GM12875 (cell line): ENCODE measurements around the gene STXBP1.
"Not testable (repeated sequence)": the region's sequence is repeated elsewhere in the genome, so short reads cannot be mapped to it uniquely, and the experiment has no call there.

Experiments
- H3K4me3 ChIP-seq: one replicate; pipeline ENCODE4 v1.5.1; 2011; ENCODE audit warnings: low read depth, low read length, control low read depth
- TF ChIP-seq, protein P1 (sequence below): IDR thresholded peaks from 2 replicates; pipeline ENCODE4 v1.5.1; 2011; ENCODE audit warnings: low read depth, mild to moderate bottlenecking, control low read depth, inconsistent platforms, low read length, moderate library complexity, borderline replicate concordance; ENCODE audit not compliant: insufficient read depth

STXBP1 gene

DNA sequence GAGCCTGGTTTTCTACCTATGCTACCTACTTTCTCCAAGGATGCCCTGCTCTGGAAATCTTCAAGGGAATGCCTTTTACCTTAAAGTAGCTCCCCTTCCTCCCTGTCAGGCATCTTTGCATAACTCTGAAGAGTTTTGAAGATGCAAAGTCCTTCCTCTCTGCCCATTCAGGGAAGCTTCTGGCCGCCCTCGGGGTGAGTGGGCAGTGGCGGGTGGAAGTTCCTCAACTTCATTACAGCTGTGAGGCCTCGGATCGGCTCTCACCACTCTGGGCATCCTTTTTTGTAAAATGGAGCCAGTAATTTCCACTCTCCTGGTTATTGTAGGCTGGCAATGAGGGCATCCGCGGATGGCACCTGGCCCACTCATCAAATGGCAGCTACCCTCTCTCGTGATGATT is 31.7 kb upstream of the STXBP1 start:
- H3K4me3 ChIP-seq = no peak overlapping the region
- TF ChIP-seq, protein P1, sequence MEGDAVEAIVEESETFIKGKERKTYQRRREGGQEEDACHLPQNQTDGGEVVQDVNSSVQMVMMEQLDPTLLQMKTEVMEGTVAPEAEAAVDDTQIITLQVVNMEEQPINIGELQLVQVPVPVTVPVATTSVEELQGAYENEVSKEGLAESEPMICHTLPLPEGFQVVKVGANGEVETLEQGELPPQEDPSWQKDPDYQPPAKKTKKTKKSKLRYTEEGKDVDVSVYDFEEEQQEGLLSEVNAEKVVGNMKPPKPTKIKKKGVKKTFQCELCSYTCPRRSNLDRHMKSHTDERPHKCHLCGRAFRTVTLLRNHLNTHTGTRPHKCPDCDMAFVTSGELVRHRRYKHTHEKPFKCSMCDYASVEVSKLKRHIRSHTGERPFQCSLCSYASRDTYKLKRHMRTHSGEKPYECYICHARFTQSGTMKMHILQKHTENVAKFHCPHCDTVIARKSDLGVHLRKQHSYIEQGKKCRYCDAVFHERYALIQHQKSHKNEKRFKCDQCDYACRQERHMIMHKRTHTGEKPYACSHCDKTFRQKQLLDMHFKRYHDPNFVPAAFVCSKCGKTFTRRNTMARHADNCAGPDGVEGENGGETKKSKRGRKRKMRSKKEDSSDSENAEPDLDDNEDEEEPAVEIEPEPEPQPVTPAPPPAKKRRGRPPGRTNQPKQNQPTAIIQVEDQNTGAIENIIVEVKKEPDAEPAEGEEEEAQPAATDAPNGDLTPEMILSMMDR = no peak

DNA sequence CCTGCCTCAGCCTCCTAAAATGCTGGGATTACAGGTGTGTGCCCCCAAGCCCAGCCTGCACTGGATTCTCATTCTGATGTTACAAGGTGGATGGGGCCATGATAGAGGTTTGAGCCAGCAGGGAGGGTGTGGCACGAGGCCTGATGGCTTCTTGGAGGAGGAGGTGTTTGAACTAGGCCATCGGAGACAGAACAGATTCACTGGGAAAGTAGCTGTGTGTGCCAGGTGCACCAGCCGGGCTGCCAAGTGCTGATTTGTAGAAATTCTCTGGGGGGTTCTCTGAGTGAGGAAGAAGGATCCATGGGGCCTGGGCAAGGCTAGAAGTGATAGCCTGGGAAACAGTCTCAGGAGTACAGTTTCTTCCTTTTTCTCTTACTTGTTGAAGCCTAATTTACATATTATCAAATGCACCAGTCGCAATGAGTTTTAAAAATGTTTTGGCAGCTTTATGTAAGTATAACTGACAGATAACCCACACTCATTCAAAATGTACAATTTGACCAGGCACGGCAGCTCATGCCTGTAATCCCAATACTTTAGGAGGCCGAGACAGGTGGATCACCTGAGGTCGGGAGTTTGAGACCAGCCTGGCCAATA is 31.1 kb upstream of the STXBP1 start:
- TF ChIP-seq, protein P1 = no peak
- no peak overlapping the region for H3K4me3 ChIP-seq

DNA sequence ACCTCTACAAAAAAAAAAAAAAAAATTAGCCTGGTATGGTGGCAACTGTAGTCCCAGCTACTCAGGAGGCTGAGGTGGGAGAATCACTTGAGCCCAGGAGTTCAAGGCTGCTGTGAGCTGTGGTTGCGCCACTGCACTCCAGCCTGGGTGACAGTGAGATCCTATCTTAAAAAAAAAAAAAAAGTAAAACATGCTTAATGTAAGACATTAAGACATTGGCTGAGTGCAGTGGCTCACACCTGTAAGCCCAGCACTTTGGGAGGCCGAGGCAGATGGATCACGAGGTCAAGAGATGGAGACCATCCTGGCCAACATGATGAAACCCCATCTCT is 27.6 kb upstream of the STXBP1 start:
- not testable (repeated sequence) for H3K4me3 ChIP-seq

DNA sequence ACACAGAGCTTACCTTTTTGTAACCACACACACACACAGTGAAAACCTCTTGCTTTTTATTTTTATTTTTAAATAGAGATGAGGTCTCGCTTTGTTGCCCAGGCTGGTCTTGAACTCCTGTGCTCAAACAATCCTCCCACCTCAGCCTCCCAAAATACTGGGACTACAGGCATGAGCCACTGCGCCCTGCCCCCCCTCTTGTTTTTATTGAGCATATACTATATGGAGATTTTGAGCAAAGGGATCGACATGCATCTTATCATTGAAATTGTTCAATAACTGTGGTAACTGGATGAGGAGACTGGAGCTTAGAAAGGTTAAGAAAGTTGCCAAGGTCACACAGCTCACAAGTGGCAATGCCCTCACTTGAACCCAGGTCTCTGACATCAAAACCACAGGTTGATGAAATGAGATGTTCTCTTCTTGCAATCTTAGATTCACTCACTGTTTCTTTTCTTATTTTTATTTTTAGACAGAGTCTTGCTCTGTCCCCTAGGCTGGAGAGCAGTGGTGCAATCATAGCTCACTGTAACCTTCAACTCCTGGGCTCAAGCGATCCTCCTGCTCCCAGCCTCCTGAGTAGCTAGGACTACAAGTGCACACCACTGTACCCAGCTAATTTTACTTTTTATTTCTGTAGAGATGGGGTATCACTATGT is 26.8 kb upstream of the STXBP1 start:
- TF ChIP-seq, protein P1 = no peak
- no peak overlapping the region for H3K4me3 ChIP-seq

DNA sequence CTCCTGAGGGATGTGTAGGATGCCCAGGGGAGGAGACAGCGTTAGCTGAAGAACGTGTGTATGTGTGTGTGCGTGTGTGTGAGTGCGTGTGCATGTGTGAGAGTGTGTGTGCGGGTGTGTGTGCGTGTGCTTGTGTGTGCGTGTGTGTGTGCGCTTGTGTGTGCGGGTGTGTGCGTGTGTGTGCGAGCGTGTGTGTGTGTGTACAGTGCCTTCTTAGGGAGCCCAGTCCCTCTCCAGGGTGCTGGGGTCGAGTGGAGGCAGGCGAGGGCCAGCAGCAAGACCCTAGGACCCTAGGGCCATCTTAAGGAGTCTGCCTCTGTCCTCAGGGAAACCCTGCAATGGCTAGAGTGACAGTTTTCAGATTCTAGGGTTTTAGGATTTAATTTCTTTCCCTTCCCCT is 26.0 kb upstream of the STXBP1 start:
- no peak overlapping the region for H3K4me3 ChIP-seq
- TF ChIP-seq, protein P1 = no peak

DNA sequence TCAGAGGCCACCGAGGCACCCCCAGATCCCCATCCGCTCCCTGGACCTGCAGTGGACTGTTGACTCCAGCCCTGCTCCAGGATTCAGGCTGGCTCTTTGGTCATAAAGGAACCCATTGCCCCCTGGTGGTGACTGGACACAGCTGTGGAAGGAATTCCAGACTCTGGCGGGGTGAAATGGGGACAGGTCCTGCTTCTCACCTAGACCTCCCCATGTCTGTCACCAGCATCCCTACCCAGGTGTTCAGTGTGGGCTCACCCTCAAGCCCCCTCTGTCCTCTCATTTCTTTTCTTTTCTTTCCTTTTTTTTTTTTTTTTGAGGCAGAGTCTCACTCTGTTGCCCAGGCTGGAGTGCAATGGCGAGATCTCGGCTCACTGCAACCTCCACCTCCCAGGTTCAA is 25.5 kb upstream of the STXBP1 start:
- TF ChIP-seq, protein P1 = peak; percentile 81
- no peak overlapping the region for H3K4me3 ChIP-seq

DNA sequence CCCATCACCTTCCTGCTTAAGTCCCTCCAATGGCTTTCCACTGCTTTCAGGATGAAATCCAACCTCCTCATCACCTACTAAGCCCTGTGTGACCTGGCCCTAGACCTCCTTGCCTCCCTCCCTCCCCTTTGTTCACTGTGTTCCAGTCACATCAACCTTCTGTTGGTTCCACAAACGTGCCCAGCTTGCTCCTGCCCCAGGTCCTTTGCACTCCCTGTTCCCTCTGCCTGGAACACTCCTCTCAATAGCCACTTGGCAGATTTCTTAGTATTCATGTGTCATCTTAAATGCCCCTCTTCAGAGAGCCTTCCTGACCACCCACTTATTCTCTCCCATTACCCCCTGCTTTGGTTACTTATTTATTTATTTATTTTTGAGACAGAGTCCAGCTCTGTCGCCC is 24.1 kb upstream of the STXBP1 start:
- H3K4me3 ChIP-seq = no peak overlapping the region
- TF ChIP-seq, protein P1 = no peak
